GM23338 (cell line): ENCODE results near the gene CNGA4. TPM values are rescaled to one million over a fixed set of nuclear protein-coding genes. Genes with fewer than 3 reads are reported as not detected.

Source experiments
- ATAC-seq: fragments of 200-7000 bp; cut with Tn5 transposase; 3 replicates; pipeline ENCODE4 v1.9.1; 2020
- DNase-seq: peaks from one replicate; pipeline ENCODE4 v3.0.0-alpha.2; 2015; ENCODE audit warnings: low spot score
- H2AFZ ChIP-seq: fragments of 200-600 bp; sonication (generic); 2 replicates; pipeline ENCODE4 v1.8.0; 2016; ENCODE audit warnings: antibody characterized with exemption, mild to moderate bottlenecking, moderate library complexity
- H3F3A ChIP-seq: fragments of 200-600 bp; sonication (generic); replicated peaks from 2 replicates; pipeline ENCODE4 v1.8.0; 2017; ENCODE audit warnings: antibody characterized with exemption, mixed run types, low read depth
- H3K27ac ChIP-seq: fragments of 200-600 bp; sonication (generic); 2 replicates; pipeline ENCODE4 v1.6.1; 2016; ENCODE audit warnings: low read depth
- H3K27me3 ChIP-seq: fragments of 200-600 bp; sonication (generic); 2 replicates; pipeline ENCODE4 v1.8.0; 2016; ENCODE audit warnings: mild to moderate bottlenecking, mixed run types, moderate library complexity; ENCODE audit not compliant: insufficient read depth
- H3K36me3 ChIP-seq: fragments of 200-600 bp; sonication (generic); 2 replicates; pipeline ENCODE4 v1.8.0; 2016; ENCODE audit warnings: mild to moderate bottlenecking; ENCODE audit not compliant: insufficient read depth
- H3K4me1 ChIP-seq: fragments of 200-600 bp; sonication (generic); 2 replicates; pipeline ENCODE4 v1.8.0; 2016; ENCODE audit warnings: mild to moderate bottlenecking, moderate library complexity; ENCODE audit not compliant: insufficient read depth
- H3K4me2 ChIP-seq: fragments of 200-600 bp; sonication (generic); 2 replicates; pipeline ENCODE4 v1.7.1; 2017; ENCODE audit warnings: mixed run types
- H3K4me3 ChIP-seq: fragments of 200-600 bp; sonication (generic); 2 replicates; pipeline ENCODE4 v1.6.1; 2016; ENCODE audit warnings: mixed run types
- H3K79me2 ChIP-seq: fragments of 200-600 bp; sonication (generic); replicated peaks from 2 replicates; pipeline ENCODE4 v1.8.0; 2017; ENCODE audit warnings: mild to moderate bottlenecking; ENCODE audit not compliant: insufficient read depth
- H3K9me2 ChIP-seq: fragments of 200-600 bp; sonication (generic); 2 replicates; pipeline ENCODE4 v1.8.0; 2017; ENCODE audit not compliant: insufficient read depth
- H4K20me1 ChIP-seq: fragments of 200-600 bp; sonication (generic); replicated peaks from 2 replicates; pipeline ENCODE4 v1.8.0; 2017; ENCODE audit warnings: mild to moderate bottlenecking; ENCODE audit not compliant: insufficient read depth
- H3K27ac Mint-ChIP-seq: 2 replicates; pipeline ENCODE4 v1.8.0; 2020; ENCODE audit warnings: inconsistent platforms, mild to moderate bottlenecking, moderate library complexity, mixed read lengths
- H3K27me3 Mint-ChIP-seq: 3 replicates; pipeline ENCODE4 v1.8.0; 2022; ENCODE audit warnings: low read depth, mild to moderate bottlenecking, moderate library complexity, mixed read lengths, inconsistent platforms; ENCODE audit not compliant: insufficient read depth, poor library complexity
- H3K36me3 Mint-ChIP-seq: 3 replicates; pipeline ENCODE4 v1.8.0; 2021; ENCODE audit warnings: low read depth, mild to moderate bottlenecking, inconsistent platforms, moderate library complexity, mixed read lengths
- H3K4me1 Mint-ChIP-seq: 3 replicates; pipeline ENCODE4 v1.8.0; 2020; ENCODE audit warnings: mild to moderate bottlenecking, inconsistent platforms, mixed read lengths
- H3K4me3 Mint-ChIP-seq: 3 replicates; pipeline ENCODE4 v1.8.0; 2021; ENCODE audit warnings: moderate library complexity, mild to moderate bottlenecking, inconsistent platforms, mixed read lengths
- H3K9me3 Mint-ChIP-seq: 3 replicates; pipeline ENCODE4 v1.8.0; 2020; ENCODE audit warnings: moderate library complexity, mild to moderate bottlenecking, inconsistent platforms, mixed read lengths
- CREB1 ChIP-seq: fragments of 250-450 bp; sonication (Bioruptor Pico); IDR thresholded peaks from 2 replicates; pipeline ENCODE4 v1.5.0; 2020; ENCODE audit warnings: low read depth, mild to moderate bottlenecking, moderate library complexity
- EZH2 ChIP-seq: fragments of 200-600 bp; sonication (generic); IDR thresholded peaks from one replicate; pipeline ENCODE4 v1.8.0; 2017; ENCODE audit warnings: antibody characterized with exemption, mild to moderate bottlenecking, low read depth; ENCODE audit not compliant: unreplicated experiment
- JUNB ChIP-seq: IDR thresholded peaks from one replicate; pipeline ENCODE4 v1.6.1; 2016; ENCODE audit warnings: antibody characterized with exemption; ENCODE audit not compliant: unreplicated experiment
- NANOG ChIP-seq: IDR thresholded peaks from 2 replicates; pipeline ENCODE4 v1.6.1; 2016; ENCODE audit warnings: antibody characterized with exemption, borderline replicate concordance
- STAT1 ChIP-seq: IDR thresholded peaks from one replicate; pipeline ENCODE4 v1.6.1; 2016; ENCODE audit warnings: antibody characterized with exemption; ENCODE audit not compliant: unreplicated experiment
- polyA plus RNA-seq: library from polyadenylated mRNA; unstranded; fragments of >200 nt; fragmentation: Nextera tagmentation; extraction: Ambion mirVana; gene quantifications from 2 replicates; pipeline ENCODE4 v1.2.1, GENCODE V29; 2016
- total RNA-seq: library from RNA; depleted of rRNA; stranded (reverse); fragments of >200 nt; shearing (Covaris generic); gene quantifications from 2 replicates; pipeline ENCODE4 v1.2.3, GENCODE V29; 2014
- TF ChIP-seq, protein P1 (sequence below): IDR thresholded peaks from one replicate; pipeline ENCODE4 v1.6.1; 2018; ENCODE audit warnings: antibody characterized with exemption; ENCODE audit not compliant: unreplicated experiment
- TF ChIP-seq, protein P2 (sequence below): IDR thresholded peaks from 2 replicates; pipeline ENCODE4 v1.6.1; 2016; ENCODE audit warnings: antibody characterized with exemption
- TF ChIP-seq, protein P3 (sequence below), 2 experiments: fragments of 200-600 bp in 1 of 2; sonication (generic) in 1 of 2; conservative IDR thresholded peaks; 2 replicates each; pipeline versions ENCODE4 v1.5.1 to v1.6.1; 2016 to 2017; ENCODE audit warnings: antibody characterized with exemption in 2 of 2, low read depth in 2 of 2, mild to moderate bottlenecking in 2 of 2, moderate library complexity in 1 of 2

Gene CNGA4
- total and polyA plus RNA-seq, 2 experiments from 2014 or later = 0.15 TPM; not detected in 1

DNA sequence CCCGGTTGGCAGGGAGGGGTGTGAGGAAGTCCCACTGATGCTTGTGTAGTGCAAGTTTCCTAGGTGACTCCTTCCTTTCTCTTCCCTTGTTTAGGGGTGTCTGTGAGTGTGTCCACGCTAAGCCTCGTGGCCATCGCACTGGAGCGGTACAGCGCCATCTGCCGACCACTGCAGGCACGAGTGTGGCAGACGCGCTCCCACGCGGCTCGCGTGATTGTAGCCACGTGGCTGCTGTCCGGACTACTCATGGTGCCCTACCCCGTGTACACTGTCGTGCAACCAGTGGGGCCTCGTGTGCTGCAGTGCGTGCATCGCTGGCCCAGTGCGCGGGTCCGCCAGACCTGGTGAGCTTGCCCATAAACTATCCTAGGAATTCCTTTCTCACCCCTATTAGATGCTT, 31.1 kb downstream of the CNGA4 start:
- Histone ChIP-seq H3F3A (no peaks in the 10 kb centered on the region), H3K36me3 (no peaks in the 10 kb centered on the region), H3K27me3 (0 out of 2 replicates have a peak, but pooled peaks cover 14% of the 10 kb centered on the region), H4K20me1 (no peaks in the 10 kb centered on the region), H2AFZ (no peak overlapping the region), H3K27ac (no peak overlapping the region), H3K4me3 (no peak overlapping the region), H3K4me2 (no peak overlapping the region), H3K9me2 (no peaks in the 10 kb centered on the region), H3K4me1 (no peaks in the 10 kb centered on the region), H3K79me2 (no peaks in the 10 kb centered on the region)
- Mint-ChIP-seq H3K27ac (no peak overlapping the region), H3K27me3 (peaks cover 2% of the 10 kb centered on the region), H3K36me3 (no peaks in the 10 kb centered on the region), H3K9me3 (no peaks in the 10 kb centered on the region), H3K4me3 (no peak overlapping the region), H3K4me1 (no peaks in the 10 kb centered on the region; the same call in 2 of the 3 replicates)
- ATAC-seq = peak; percentile 72
- peak; percentile 58 for DNase-seq
- no peak for TF ChIP-seq STAT1
- TF ChIP-seq, protein P1, sequence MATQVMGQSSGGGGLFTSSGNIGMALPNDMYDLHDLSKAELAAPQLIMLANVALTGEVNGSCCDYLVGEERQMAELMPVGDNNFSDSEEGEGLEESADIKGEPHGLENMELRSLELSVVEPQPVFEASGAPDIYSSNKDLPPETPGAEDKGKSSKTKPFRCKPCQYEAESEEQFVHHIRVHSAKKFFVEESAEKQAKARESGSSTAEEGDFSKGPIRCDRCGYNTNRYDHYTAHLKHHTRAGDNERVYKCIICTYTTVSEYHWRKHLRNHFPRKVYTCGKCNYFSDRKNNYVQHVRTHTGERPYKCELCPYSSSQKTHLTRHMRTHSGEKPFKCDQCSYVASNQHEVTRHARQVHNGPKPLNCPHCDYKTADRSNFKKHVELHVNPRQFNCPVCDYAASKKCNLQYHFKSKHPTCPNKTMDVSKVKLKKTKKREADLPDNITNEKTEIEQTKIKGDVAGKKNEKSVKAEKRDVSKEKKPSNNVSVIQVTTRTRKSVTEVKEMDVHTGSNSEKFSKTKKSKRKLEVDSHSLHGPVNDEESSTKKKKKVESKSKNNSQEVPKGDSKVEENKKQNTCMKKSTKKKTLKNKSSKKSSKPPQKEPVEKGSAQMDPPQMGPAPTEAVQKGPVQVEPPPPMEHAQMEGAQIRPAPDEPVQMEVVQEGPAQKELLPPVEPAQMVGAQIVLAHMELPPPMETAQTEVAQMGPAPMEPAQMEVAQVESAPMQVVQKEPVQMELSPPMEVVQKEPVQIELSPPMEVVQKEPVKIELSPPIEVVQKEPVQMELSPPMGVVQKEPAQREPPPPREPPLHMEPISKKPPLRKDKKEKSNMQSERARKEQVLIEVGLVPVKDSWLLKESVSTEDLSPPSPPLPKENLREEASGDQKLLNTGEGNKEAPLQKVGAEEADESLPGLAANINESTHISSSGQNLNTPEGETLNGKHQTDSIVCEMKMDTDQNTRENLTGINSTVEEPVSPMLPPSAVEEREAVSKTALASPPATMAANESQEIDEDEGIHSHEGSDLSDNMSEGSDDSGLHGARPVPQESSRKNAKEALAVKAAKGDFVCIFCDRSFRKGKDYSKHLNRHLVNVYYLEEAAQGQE = no peak
- TF ChIP-seq, protein P2, sequence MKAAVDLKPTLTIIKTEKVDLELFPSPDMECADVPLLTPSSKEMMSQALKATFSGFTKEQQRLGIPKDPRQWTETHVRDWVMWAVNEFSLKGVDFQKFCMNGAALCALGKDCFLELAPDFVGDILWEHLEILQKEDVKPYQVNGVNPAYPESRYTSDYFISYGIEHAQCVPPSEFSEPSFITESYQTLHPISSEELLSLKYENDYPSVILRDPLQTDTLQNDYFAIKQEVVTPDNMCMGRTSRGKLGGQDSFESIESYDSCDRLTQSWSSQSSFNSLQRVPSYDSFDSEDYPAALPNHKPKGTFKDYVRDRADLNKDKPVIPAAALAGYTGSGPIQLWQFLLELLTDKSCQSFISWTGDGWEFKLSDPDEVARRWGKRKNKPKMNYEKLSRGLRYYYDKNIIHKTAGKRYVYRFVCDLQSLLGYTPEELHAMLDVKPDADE = no peak
- TF ChIP-seq EZH2 = no peak
- no peak for TF ChIP-seq CREB1
- TF ChIP-seq, protein P3, sequence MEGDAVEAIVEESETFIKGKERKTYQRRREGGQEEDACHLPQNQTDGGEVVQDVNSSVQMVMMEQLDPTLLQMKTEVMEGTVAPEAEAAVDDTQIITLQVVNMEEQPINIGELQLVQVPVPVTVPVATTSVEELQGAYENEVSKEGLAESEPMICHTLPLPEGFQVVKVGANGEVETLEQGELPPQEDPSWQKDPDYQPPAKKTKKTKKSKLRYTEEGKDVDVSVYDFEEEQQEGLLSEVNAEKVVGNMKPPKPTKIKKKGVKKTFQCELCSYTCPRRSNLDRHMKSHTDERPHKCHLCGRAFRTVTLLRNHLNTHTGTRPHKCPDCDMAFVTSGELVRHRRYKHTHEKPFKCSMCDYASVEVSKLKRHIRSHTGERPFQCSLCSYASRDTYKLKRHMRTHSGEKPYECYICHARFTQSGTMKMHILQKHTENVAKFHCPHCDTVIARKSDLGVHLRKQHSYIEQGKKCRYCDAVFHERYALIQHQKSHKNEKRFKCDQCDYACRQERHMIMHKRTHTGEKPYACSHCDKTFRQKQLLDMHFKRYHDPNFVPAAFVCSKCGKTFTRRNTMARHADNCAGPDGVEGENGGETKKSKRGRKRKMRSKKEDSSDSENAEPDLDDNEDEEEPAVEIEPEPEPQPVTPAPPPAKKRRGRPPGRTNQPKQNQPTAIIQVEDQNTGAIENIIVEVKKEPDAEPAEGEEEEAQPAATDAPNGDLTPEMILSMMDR (conservative IDR thresholded peaks at IDR 0.05; ENCODE audit: low read depth in 2 of 2) = peak; percentile 57 to 87

DNA sequence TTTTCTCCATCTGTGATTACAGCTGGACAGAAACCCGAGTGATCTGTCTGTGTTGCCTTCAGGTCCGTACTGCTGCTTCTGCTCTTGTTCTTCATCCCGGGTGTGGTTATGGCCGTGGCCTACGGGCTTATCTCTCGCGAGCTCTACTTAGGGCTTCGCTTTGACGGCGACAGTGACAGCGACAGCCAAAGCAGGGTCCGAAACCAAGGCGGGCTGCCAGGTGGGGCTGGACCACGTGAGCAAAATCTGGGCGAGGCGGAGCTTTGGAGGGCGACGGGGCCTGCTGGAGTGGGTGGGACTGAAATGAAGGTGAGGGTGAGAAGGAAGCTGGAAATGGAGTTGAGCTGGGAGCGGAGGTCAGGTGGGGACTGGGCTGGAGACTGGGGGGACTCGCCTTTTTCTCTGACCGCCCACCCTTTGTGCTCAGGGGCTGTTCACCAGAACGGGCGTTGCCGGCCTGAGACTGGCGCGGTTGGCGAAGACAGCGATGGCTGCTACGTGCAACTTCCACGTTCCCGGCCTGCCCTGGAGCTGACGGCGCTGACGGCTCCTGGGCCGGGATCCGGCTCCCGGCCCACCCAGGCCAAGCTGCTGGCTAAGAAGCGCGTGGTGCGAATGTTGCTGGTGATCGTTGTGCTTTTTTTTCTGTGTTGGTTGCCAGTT, 31.8 kb downstream of the CNGA4 start:
- Histone ChIP-seq H3K4me3 (no peak overlapping the region), H3K36me3 (no peaks in the 10 kb centered on the region), H3K4me1 (no peaks in the 10 kb centered on the region), H2AFZ (no peak overlapping the region), H3F3A (no peaks in the 10 kb centered on the region), H3K27me3 (peaks cover 10% of the 10 kb centered on the region; the same call in 1 of the 2 replicates), H3K79me2 (no peaks in the 10 kb centered on the region), H4K20me1 (no peaks in the 10 kb centered on the region), H3K27ac (no peak overlapping the region), H3K4me2 (no peak overlapping the region), H3K9me2 (no peaks in the 10 kb centered on the region)
- Mint-ChIP-seq H3K27ac (no peak overlapping the region), H3K27me3 (peaks cover 2% of the 10 kb centered on the region), H3K4me3 (no peak overlapping the region), H3K36me3 (no peaks in the 10 kb centered on the region), H3K4me1 (no peaks in the 10 kb centered on the region; the same call in 2 of the 3 replicates), H3K9me3 (no peaks in the 10 kb centered on the region)
- ATAC-seq (peak; percentile 21; the same call in 2 of the 3 replicates), DNase-seq (peak; percentile 14)
- TF ChIP-seq NANOG (no peak), JUNB (no peak)
